Right lobe of liver (tissue), 4 donors: Measurements from ENCODE around the gene ALLC.

ENCODE experiments used
- POLR2A ChIP-seq: fragments of 450-650 bp; IDR thresholded peaks from one replicate; pipeline ENCODE4 v1.6.1; 2017; ENCODE audit warnings: antibody characterized with exemption, mild to moderate bottlenecking
- TF ChIP-seq, protein P1 (sequence below), 4 donors: fragments of 200-600 bp in 3 of 4; fragments of 450-650 bp in 1 of 4; IDR thresholded peaks; one replicate each; pipeline versions ENCODE4 v1.5.1 to v1.8.0; 2016 to 2022; ENCODE audit warnings: antibody characterized with exemption in 4 of 4, mild to moderate bottlenecking in 2 of 4
- donor health status: DM: no; HTN: no; CAD: no.
- donor health status: DM: no; HTN: no; CAD: no.
- donor health status: DM: no; HTN: yes; CAD: no.

DNA sequence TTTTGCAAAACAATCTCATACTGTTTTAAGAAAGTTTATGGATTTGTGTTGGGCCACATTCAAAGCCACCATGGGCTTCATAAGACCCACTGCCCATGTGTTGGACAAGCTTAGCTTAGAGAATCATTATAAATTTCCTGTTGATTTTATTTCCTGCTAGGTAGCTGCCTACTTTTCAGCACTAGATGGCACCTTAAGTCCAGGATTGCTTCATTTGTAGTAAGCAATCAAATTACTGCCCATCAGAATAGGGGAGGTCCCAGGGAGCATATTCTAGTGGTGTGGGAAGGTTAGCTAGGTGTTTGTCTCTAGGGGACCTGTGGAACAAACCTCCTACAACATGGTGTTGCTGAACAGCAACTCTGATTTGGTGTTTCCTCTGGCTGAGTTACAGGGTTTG lies 34.4 kb downstream of the ALLC start:
- TF ChIP-seq, protein P1, sequence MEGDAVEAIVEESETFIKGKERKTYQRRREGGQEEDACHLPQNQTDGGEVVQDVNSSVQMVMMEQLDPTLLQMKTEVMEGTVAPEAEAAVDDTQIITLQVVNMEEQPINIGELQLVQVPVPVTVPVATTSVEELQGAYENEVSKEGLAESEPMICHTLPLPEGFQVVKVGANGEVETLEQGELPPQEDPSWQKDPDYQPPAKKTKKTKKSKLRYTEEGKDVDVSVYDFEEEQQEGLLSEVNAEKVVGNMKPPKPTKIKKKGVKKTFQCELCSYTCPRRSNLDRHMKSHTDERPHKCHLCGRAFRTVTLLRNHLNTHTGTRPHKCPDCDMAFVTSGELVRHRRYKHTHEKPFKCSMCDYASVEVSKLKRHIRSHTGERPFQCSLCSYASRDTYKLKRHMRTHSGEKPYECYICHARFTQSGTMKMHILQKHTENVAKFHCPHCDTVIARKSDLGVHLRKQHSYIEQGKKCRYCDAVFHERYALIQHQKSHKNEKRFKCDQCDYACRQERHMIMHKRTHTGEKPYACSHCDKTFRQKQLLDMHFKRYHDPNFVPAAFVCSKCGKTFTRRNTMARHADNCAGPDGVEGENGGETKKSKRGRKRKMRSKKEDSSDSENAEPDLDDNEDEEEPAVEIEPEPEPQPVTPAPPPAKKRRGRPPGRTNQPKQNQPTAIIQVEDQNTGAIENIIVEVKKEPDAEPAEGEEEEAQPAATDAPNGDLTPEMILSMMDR (IDR thresholded peaks at IDR 0.05) = peak; percentile 18 to 55 (median 45)
- no peak for TF ChIP-seq POLR2A
